GM12892 (cell line): ENCODE results near the gene P2RY1.

Experiments used
- POLR2A ChIP-seq: IDR thresholded peaks from 2 replicates; pipeline ENCODE4 v1.6.1; 2011; ENCODE audit warnings: low read depth, low read length, control low read depth
- POLR2AphosphoS5 ChIP-seq: IDR thresholded peaks from 2 replicates; pipeline ENCODE4 v1.6.1; 2011; ENCODE audit warnings: low read depth, low read length, control low read depth
- TAF1 ChIP-seq: IDR thresholded peaks from 2 replicates; pipeline ENCODE4 v1.6.1; 2011; ENCODE audit warnings: low read depth, mild to moderate bottlenecking, control low read depth, low read length, borderline replicate concordance

DNA sequence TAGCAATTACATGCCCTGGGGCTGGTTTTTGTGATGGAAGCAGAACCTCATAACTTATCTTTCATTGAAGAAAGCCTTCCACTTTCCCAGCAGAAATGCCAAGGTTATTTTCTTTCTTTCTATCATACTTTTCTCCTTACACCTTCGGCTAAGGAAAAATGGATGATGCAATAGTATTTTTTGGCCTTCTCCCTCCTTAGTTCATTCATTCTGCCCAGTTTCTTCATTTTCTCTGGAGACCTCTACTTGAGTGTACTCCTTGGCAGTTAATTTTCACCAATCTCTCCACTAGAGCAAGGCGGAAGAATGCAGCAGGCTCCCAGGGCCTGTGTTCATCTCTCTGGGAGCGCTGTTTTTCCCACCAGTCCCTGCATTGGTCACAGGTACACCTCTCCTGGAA lies 7.6 kb upstream of the P2RY1 start:
- no peak for TF ChIP-seq POLR2A
- TF ChIP-seq POLR2AphosphoS5, result no peak
- no peak for TF ChIP-seq TAF1
